Measurements from ENCODE around the gene RPE.

GRCh38 chr2:209969692-209970091, 32.7 kb upstream of the RPE start:
- no peak for TF ChIP-seq CTCF (IDR thresholded peaks at IDR 0.05)
- TF ChIP-seq EZH2 (IDR thresholded peaks at IDR 0.05; ENCODE audit: borderline replicate concordance, insufficient read depth, low read depth, low read length, poor library complexity, severe bottlenecking): no peak

Data from B cell (primary cell).